Endothelial cell of umbilical vein (primary cell): ENCODE measurements around the gene KCNA2. TPM values are rescaled to one million over a fixed set of nuclear protein-coding genes. Genes with fewer than 3 reads are reported as not detected.

ENCODE experiments used
- BruUV-seq: library from RNA; stranded (reverse); fragments of 400-500 nt; replicated peaks from 2 replicates; lab custom pipeline; 2021; lab: Mats Ljungman, UMichigan
- CTCF ChIA-PET: fragments of 300-600, 350-600 bp; sonication (Branson Sonifier 250); formaldehyde crosslinking; loops from one replicate; lab custom pipeline; 2021; ENCODE audit warnings: antibody characterized with exemption, inconsistent platforms; lab: Charles Lee
- POLR2A ChIA-PET: fragments of 300-600, 350-600 bp; sonication (Branson Sonifier 250); formaldehyde crosslinking; loops from one replicate; lab custom pipeline; 2021; ENCODE audit warnings: antibody characterized with exemption, inconsistent platforms; lab: Charles Lee
- DNase-seq: peaks from one replicate; pipeline ENCODE4 v3.0.0-alpha.2; 2011; ENCODE audit warnings: low read depth, low spot score
- FAIRE-seq: peaks from 2 replicates; lab custom pipeline; 2011; peaks lifted over from hg19 to GRCh38; lab: Jason Lieb, UNC
- H2AFZ ChIP-seq: 2 replicates; pipeline ENCODE4 v1.6.0; 2012; ENCODE audit warnings: low read depth, low read length, control low read depth, inconsistent platforms
- H3K27ac ChIP-seq: 2 replicates; pipeline ENCODE4 v1.5.1; 2011; ENCODE audit warnings: low read depth, mild to moderate bottlenecking, control low read depth, low read length, moderate library complexity; ENCODE audit not compliant: insufficient read depth
- H3K27me3 ChIP-seq, 2 experiments: 2 replicates each; pipeline versions ENCODE4 v1.6.0 to v1.6.1; 2011; ENCODE audit warnings: low read length in 2 of 2, mixed read lengths in 1 of 2; ENCODE audit not compliant: control insufficient read depth in 2 of 2, insufficient read depth in 2 of 2
- H3K36me3 ChIP-seq, 2 experiments: 2 replicates in 1 of 2; 3 replicates in 1 of 2; pipeline ENCODE4 v1.5.1; 2011; ENCODE audit warnings: low read length in 2 of 2, mild to moderate bottlenecking in 1 of 2, moderate library complexity in 1 of 2; ENCODE audit not compliant: control insufficient read depth in 2 of 2, insufficient read depth in 2 of 2; ENCODE audit errors: extremely low read depth in 1 of 2
- H3K4me1 ChIP-seq: 3 replicates; pipeline ENCODE4 v1.5.1; 2011; ENCODE audit warnings: mild to moderate bottlenecking, low read length; ENCODE audit not compliant: control insufficient read depth, insufficient read depth; ENCODE audit errors: extremely low read depth
- H3K4me2 ChIP-seq: 2 replicates; pipeline ENCODE4 v1.6.1; 2011; ENCODE audit warnings: low read length, control low read depth, mixed read lengths; ENCODE audit not compliant: insufficient read depth
- H3K4me3 ChIP-seq, 3 experiments: fragments of 200-600 bp in 1 of 3; sonication (generic), shearing (Covaris generic) in 1 of 3; replicated peaks in 1 of 3; 2 replicates each; pipeline ENCODE4 v1.5.1; 2011 to 2016; ENCODE audit warnings: control low read depth in 3 of 3, low read length in 3 of 3, mild to moderate bottlenecking in 2 of 3, inconsistent platforms in 1 of 3, low read depth in 1 of 3, moderate library complexity in 1 of 3; ENCODE audit not compliant: insufficient read depth in 1 of 3
- H3K79me2 ChIP-seq: 2 replicates; pipeline ENCODE4 v1.6.0; 2012; ENCODE audit warnings: low read length, inconsistent platforms; ENCODE audit not compliant: control insufficient read depth, insufficient read depth
- H3K9ac ChIP-seq: replicated peaks from 2 replicates; pipeline ENCODE3; 2011; ENCODE audit warnings: low read length, control low read depth; ENCODE audit not compliant: insufficient read depth; ENCODE audit errors: extremely low read depth
- H3K9me1 ChIP-seq: replicated peaks from 3 replicates; pipeline ENCODE4 v1.6.0; 2011; ENCODE audit warnings: mild to moderate bottlenecking, low read length; ENCODE audit not compliant: control insufficient read depth, insufficient read depth; ENCODE audit errors: extremely low read depth
- H3K9me3 ChIP-seq: replicated peaks from 2 replicates; pipeline ENCODE4 v1.5.1; 2012; ENCODE audit warnings: low read length, inconsistent platforms; ENCODE audit not compliant: control insufficient read depth, insufficient read depth
- H4K20me1 ChIP-seq: replicated peaks from 2 replicates; pipeline ENCODE3; 2011; ENCODE audit warnings: mild to moderate bottlenecking, low read length; ENCODE audit not compliant: control insufficient read depth, insufficient read depth; ENCODE audit errors: extremely low read depth
- CTCF ChIP-seq, 2 donors: IDR thresholded peaks; 1 replicate in 1 of 2; 2 replicates in 1 of 2; pipeline ENCODE4 v1.5.1; 2011; ENCODE audit warnings: low read length in 2 of 2, mild to moderate bottlenecking in 2 of 2, moderate library complexity in 2 of 2, control low read depth in 1 of 2, inconsistent platforms in 1 of 2, low read depth in 1 of 2; ENCODE audit not compliant: insufficient read depth in 1 of 2; ENCODE audit errors: extremely low read depth in 1 of 2
- EZH2 ChIP-seq: IDR thresholded peaks from 2 replicates; pipeline ENCODE4 v1.6.1; 2012; ENCODE audit warnings: borderline replicate concordance, low read depth, mild to moderate bottlenecking, moderate library complexity, low read length, inconsistent platforms; ENCODE audit not compliant: severe bottlenecking
- GATA2 ChIP-seq: IDR thresholded peaks from 2 replicates; pipeline ENCODE4 v1.7.0; 2011; ENCODE audit warnings: low read depth, mild to moderate bottlenecking, moderate library complexity, mixed read lengths, low read length; ENCODE audit not compliant: insufficient read length, insufficient read depth
- JUN ChIP-seq: IDR thresholded peaks from 2 replicates; pipeline ENCODE4 v1.6.1; 2011; ENCODE audit warnings: borderline replicate concordance, low read depth; ENCODE audit not compliant: insufficient read length, insufficient read depth
- POLR2AphosphoS5 ChIP-seq: IDR thresholded peaks from 2 replicates; pipeline ENCODE4 v1.6.1; 2012; ENCODE audit warnings: low read depth, mild to moderate bottlenecking, control low read depth, low read length, moderate library complexity; ENCODE audit not compliant: insufficient read depth
- dilution Hi-C: fragments of 300-500 bp; cut with MboI; formaldehyde crosslinking; loops from one replicate; pipeline ENCODE4 v1.15.0; 2019; ENCODE audit warnings: low sequenced_read_pairs; ENCODE audit not compliant: extremely low pct_ligation_motif_present
- intact Hi-C: fragments of 100-400 bp; cut with micrococcal nuclease; formaldehyde crosslinking; loops from one replicate; pipeline ENCODE4 v1.10.0; 2022
- polyA plus RNA-seq, 4 experiments: library from polyadenylated mRNA; depleted of rRNA in 3 of 4; stranded (reverse) in 3 of 4; unstranded in 1 of 4; fragments of >200 nt; gene quantifications; 2 replicates each; pipeline versions ENCODE4 v1.2.1 to v1.2.3, GENCODE V29; 2011 to 2012; ENCODE audit warnings: missing spikeins in 1 of 4
- total RNA-seq: library from RNA; stranded (reverse); gene quantifications from 2 replicates; pipeline ENCODE4 v1.2.3, GENCODE V29; 2021

Gene KCNA2
- total and polyA plus RNA-seq, 2 donors (not counting 3 experiments of a cell fraction or from before 2014, with no cell fraction given), result not detected

GRCh38 chr1:110628323-110629105 lies 22.4 kb upstream of the KCNA2 start:
- no peak for DNase-seq
- H3K27ac ChIP-seq, result no peak overlapping the region
- FAIRE-seq, result no peak
- ChIA-PET POLR2A (no interaction called here), CTCF (interaction anchor here (2.0 to 3.2 kb wide), 2 partner anchors 9 to 137 kb away, joined by 10 to 30 read pairs; no protein-coding TSS in a partner anchor)
- no peaks in the 10 kb centered on the region for H3K4me1 ChIP-seq
- TF ChIP-seq EZH2 (no peak), POLR2AphosphoS5 (no peak), CTCF (IDR thresholded peaks at IDR 0.05; ENCODE audit: extremely low read depth in 1 of 2, insufficient read depth in 1 of 2, low read depth in 1 of 2, low read length in 2 of 2) (no peak), JUN (no peak), GATA2 (no peak)
- peaks cover 0 to 2% of the 10 kb centered on the region in 2 experiments for H3K27me3 ChIP-seq
- no peak overlapping the region for H3K4me3 ChIP-seq
- H3K4me2 ChIP-seq, result no peak overlapping the region
- H3K79me2 ChIP-seq, result no peaks in the 10 kb centered on the region
- dilution Hi-C loops, result no loop called here
- H3K36me3 ChIP-seq, result no peaks in the 10 kb centered on the region
- no peaks in the 10 kb centered on the region for H3K9me1 ChIP-seq
- H3K9ac ChIP-seq, result no peak overlapping the region
- BruUV-seq, result no TSS peak
- no peak overlapping the region for H2AFZ ChIP-seq
- no peaks in the 10 kb centered on the region for H4K20me1 ChIP-seq
- intact Hi-C loops, result loop anchor here (10.0 kb wide), 1 partner anchor 366 kb away; no protein-coding TSS in a partner anchor
- no peaks in the 10 kb centered on the region for H3K9me3 ChIP-seq
